ENCODE measurements around the gene FXYD5. TPM values are rescaled to one million over a fixed set of nuclear protein-coding genes. Genes with fewer than 3 reads are reported as not detected.

The FXYD5 gene
- total RNA-seq, 3 donors from 2014 or later: 52.4 to 56.7 (median 56.2) TPM

DNA sequence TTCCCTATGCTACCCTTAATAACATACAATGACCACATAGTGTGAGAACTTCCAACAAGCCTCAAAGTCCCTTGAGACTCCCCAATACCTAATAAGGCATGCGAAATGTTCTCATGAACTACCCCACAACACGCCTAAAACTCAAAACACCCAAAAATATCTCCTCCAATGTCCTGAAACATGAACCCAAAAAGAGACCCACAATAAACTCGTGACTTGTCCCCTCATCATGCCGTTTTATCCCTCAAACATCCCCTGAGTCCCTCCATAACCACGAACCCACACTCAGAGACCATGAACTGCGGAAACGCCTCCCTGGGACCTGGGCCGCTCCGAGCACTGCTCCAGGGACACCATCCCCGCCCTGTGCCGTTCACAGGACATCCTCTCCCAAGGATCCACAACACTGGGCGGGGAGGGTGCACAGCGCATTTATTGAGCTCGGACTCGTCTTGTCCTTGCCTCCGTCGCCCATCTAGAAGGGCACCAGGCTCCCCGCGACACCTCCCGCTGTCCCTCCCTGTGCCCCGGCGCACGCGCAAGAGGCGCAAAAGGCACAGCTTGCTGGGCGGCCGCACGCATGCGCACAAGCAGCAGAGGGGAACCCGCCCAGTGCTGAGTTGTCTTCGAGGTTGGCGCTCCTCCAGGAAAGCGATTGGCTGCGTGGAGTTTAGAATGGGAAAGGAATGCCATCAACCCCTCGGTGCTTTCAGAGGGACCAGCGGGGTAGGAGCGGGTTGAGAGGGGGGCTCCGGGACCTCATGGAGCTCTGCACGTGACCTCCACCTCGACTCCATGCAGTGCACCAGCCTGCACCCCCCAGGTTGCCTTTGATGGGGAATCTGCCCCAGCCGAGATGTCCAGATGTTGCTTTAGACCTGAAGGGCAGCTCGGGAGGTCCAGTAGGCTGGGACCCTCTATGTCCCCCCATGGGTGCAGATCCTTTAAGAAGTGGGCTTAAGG is 30.2 kb upstream of the FXYD5 start:
- Histone ChIP-seq H3K27ac (peak overlapping the region; percentile 86 to 97), H3K9me3 (no peaks in the 10 kb centered on the region), H3K4me1 (peaks cover 13 to 38% of the 10 kb centered on the region in 2 donors), H3K36me3 (no peaks in the 10 kb centered on the region), H3K4me3 (peak overlapping the region; percentile 49 to 75 (median 55)), H3K27me3 (no peaks in the 10 kb centered on the region)
- intact Hi-C loops (cut with DNase I; ENCODE audit: low total_unique reads): no loop called here
- TF ChIP-seq, protein P1, sequence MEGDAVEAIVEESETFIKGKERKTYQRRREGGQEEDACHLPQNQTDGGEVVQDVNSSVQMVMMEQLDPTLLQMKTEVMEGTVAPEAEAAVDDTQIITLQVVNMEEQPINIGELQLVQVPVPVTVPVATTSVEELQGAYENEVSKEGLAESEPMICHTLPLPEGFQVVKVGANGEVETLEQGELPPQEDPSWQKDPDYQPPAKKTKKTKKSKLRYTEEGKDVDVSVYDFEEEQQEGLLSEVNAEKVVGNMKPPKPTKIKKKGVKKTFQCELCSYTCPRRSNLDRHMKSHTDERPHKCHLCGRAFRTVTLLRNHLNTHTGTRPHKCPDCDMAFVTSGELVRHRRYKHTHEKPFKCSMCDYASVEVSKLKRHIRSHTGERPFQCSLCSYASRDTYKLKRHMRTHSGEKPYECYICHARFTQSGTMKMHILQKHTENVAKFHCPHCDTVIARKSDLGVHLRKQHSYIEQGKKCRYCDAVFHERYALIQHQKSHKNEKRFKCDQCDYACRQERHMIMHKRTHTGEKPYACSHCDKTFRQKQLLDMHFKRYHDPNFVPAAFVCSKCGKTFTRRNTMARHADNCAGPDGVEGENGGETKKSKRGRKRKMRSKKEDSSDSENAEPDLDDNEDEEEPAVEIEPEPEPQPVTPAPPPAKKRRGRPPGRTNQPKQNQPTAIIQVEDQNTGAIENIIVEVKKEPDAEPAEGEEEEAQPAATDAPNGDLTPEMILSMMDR (IDR thresholded peaks at IDR 0.05): no peak
- TF ChIP-seq POLR2A (IDR thresholded peaks at IDR 0.05) (peak; percentile 86), POLR2AphosphoS5 (IDR thresholded peaks at IDR 0.05) (peak; percentile 75 to 80 (median 79))
- DNase-seq (ENCODE audit: low spot score in 2 of 2): peak; percentile 88 to 94

DNA sequence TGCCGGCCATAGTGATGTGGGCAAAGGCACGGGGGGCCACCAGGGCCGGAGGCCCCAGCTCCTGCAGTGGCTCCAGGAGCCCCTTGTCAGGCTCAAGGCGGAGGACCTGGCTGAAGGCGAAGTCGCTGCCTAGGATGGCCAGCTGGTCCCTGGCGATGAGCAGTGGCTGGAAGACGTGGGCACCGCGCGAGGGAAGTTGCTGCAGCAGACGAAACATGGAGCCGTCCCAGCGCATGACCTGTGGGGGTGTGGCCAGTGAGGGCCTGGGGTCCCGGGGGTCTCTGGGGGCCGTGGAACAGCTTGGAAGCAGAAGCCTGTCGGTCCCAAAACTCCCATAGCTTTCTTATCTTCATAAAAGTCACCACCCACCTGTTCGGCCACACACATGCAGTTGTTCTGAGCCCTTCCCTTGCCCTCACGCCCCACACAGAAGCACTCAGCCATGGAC is 29.2 kb upstream of the FXYD5 start:
- peaks cover 13 to 36% of the 10 kb centered on the region in 2 donors for H3K4me1 ChIP-seq
- peak overlapping the region; percentile 86 to 97 for H3K27ac ChIP-seq
- TF ChIP-seq, protein P1 (IDR thresholded peaks at IDR 0.05): no peak
- TF ChIP-seq POLR2A (IDR thresholded peaks at IDR 0.05): no peak
- TF ChIP-seq POLR2AphosphoS5 (IDR thresholded peaks at IDR 0.05): no peak
- intact Hi-C loops (cut with DNase I; ENCODE audit: low total_unique reads): no loop called here
- H3K9me3 ChIP-seq: no peaks in the 10 kb centered on the region
- H3K36me3 ChIP-seq: no peaks in the 10 kb centered on the region
- DNase-seq (ENCODE audit: low spot score in 2 of 2): no peak
- peak overlapping the region in 1 of 3 donors; percentile 75 for H3K4me3 ChIP-seq
- H3K27me3 ChIP-seq: no peaks in the 10 kb centered on the region

DNA sequence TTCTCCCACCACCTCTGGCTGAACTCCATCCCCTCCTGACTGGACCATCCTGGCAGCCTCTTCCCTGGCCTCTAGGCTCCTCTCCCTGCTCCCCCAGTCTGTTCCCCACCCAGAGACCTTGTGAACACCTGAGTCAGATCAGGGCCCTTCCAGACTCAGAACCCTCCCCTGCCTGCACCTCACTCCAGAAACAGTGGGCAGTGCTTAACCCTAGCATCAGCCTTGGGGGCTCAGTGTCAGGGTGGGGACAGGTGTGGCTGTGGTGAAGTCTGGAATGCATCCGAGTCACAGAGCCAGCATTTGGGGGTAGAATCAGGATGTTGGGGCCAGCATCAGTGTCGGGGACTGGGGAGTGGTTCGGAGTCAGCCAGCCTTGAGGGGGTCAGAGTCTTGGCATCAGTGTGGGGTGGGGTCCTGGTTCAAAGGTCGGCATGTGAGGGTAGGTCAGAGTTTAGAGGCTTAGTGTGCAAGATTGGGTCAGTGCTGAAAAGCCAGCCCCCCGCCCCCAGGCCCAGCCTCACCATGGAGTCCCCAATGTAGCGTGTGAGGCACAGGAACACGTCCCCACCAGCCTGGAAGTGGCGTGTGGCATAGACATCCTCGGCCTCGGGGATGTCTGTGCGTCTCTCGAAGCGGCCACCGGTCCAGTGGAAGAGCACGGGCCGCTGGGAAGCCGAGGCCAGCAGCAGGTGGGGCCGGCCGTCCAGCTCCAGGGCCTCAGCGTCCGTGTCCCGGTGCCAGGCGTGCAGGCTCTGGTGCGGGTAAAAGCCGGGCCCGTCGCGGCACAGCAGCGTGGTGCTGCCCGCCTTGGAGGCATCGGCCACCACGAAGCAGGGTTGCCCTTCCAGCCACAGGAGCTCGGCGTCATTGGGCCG is 28.5 kb upstream of the FXYD5 start:
- intact Hi-C loops (cut with DNase I; ENCODE audit: low total_unique reads): no loop called here
- Histone ChIP-seq H3K27ac (peak overlapping the region; percentile 86 to 97), H3K9me3 (no peaks in the 10 kb centered on the region), H3K27me3 (no peaks in the 10 kb centered on the region), H3K36me3 (no peaks in the 10 kb centered on the region), H3K4me1 (peaks cover 13 to 30% of the 10 kb centered on the region in 2 donors), H3K4me3 (peak overlapping the region in 2 of 3 donors; percentile 15 to 44)
- TF ChIP-seq POLR2AphosphoS5 (IDR thresholded peaks at IDR 0.05) (no peak), POLR2A (IDR thresholded peaks at IDR 0.05) (no peak)
- TF ChIP-seq, protein P1 (IDR thresholded peaks at IDR 0.05): no peak
- DNase-seq (ENCODE audit: low spot score in 2 of 2): no peak

DNA sequence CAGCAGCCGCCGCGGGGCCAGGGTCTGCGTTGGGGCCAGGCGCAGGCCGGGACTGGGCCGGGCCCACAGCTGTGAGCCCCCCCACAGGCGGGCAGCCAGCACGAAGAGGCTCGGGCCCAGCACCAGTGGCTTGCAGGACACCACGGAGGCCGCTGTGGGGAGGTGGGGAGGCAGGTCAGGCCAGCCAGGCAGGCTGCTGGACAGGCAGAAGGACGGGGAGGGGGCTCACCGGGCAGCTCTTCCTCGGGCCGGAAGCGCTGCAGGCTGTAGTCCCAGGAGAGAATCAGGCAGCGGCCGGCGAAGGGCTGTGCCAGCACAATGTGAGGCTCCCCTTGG is 27.9 kb upstream of the FXYD5 start:
- peak overlapping the region in 2 of 3 donors; percentile 15 to 44 for H3K4me3 ChIP-seq
- H3K27ac ChIP-seq: peak overlapping the region; percentile 19 to 97
- intact Hi-C loops (cut with DNase I; ENCODE audit: low total_unique reads): no loop called here
- TF ChIP-seq POLR2A (IDR thresholded peaks at IDR 0.05) (no peak), POLR2AphosphoS5 (IDR thresholded peaks at IDR 0.05) (no peak)
- TF ChIP-seq, protein P1 (IDR thresholded peaks at IDR 0.05): no peak
- no peaks in the 10 kb centered on the region for H3K9me3 ChIP-seq
- DNase-seq (ENCODE audit: low spot score in 2 of 2): no peak
- no peaks in the 10 kb centered on the region for H3K36me3 ChIP-seq
- H3K27me3 ChIP-seq: no peaks in the 10 kb centered on the region
- peaks cover 13 to 30% of the 10 kb centered on the region in 2 donors for H3K4me1 ChIP-seq
